Testis (tissue), 3 donors: ENCODE data around the gene THTPA. TPM values are rescaled to one million over a fixed set of nuclear protein-coding genes. Genes with fewer than 3 reads are reported as not detected.

Source experiments
- DNase-seq: peaks from one replicate; pipeline ENCODE4 v3.0.0-alpha.2; 2019
- H3K27ac ChIP-seq, 2 donors: fragments of 200-600 bp; sonication (generic); one replicate each; pipeline ENCODE4 v1.5.1; 2019
- H3K27me3 ChIP-seq: fragments of 200-600 bp; sonication (generic); one replicate; pipeline ENCODE4 v1.5.1; 2019
- H3K36me3 ChIP-seq: fragments of 200-600 bp; sonication (generic); one replicate; pipeline ENCODE4 v1.5.1; 2017; ENCODE audit warnings: low read depth; ENCODE audit errors: missing control alignments
- H3K4me1 ChIP-seq: fragments of 200-600 bp; sonication (generic); one replicate; pipeline ENCODE4 v1.5.1; 2019
- H3K4me3 ChIP-seq, 2 donors: fragments of 200-600 bp; sonication (generic); one replicate each; pipeline ENCODE4 v1.5.1; 2017 to 2019
- H3K9me3 ChIP-seq: fragments of 200-600 bp; sonication (generic); one replicate; pipeline ENCODE4 v1.5.1; 2017
- POLR2A ChIP-seq: fragments of 450-650 bp; IDR thresholded peaks from one replicate; pipeline ENCODE4 v1.6.1; 2017; ENCODE audit warnings: antibody characterized with exemption, mild to moderate bottlenecking, moderate library complexity
- WGBS, 2 donors: methylation state at CpG; one replicate each; pipeline ENCODE4 v1.1.5; 2018; 5-methylcytosine and 5-hydroxymethylcytosine counted together
- intact Hi-C: fragments of 100-400 bp; cut with DNase I; formaldehyde crosslinking; loops from one replicate; pipeline ENCODE4 v1.15.1; 2023; ENCODE audit warnings: low total_unique reads
- polyA plus RNA-seq: library from polyadenylated mRNA; stranded (reverse); fragments of 350-450 nt; fragmentation: Illumina TruSeq; extraction: RNeasy Lipid Tissue Mini Kit (QIAGEN cat#74804); gene quantifications from one replicate; pipeline ENCODE4 v1.2.3, GENCODE V29; 2014; ENCODE audit warnings: low read depth, low replicate concordance; ENCODE audit not compliant: insufficient read depth
- total RNA-seq, 2 donors: library from RNA; depleted of rRNA; stranded (reverse); fragments of >200 nt; gene quantifications; one replicate each; pipeline ENCODE4 v1.2.3, GENCODE V29; 2016
- TF ChIP-seq, protein P1 (sequence below), 3 experiments: fragments of 450-650 bp in 2 of 3; fragments of 200-600 bp in 1 of 3; sonication (generic) in 1 of 3; IDR thresholded peaks; one replicate each; pipeline ENCODE4 v1.5.1; 2016 to 2019; ENCODE audit warnings: antibody characterized with exemption in 3 of 3, mild to moderate bottlenecking in 2 of 3, moderate library complexity in 1 of 3

The THTPA gene
- total and polyA plus RNA-seq, 3 donors from 2014 or later, result 25.1 to 60.3 (median 34.9) TPM

DNA sequence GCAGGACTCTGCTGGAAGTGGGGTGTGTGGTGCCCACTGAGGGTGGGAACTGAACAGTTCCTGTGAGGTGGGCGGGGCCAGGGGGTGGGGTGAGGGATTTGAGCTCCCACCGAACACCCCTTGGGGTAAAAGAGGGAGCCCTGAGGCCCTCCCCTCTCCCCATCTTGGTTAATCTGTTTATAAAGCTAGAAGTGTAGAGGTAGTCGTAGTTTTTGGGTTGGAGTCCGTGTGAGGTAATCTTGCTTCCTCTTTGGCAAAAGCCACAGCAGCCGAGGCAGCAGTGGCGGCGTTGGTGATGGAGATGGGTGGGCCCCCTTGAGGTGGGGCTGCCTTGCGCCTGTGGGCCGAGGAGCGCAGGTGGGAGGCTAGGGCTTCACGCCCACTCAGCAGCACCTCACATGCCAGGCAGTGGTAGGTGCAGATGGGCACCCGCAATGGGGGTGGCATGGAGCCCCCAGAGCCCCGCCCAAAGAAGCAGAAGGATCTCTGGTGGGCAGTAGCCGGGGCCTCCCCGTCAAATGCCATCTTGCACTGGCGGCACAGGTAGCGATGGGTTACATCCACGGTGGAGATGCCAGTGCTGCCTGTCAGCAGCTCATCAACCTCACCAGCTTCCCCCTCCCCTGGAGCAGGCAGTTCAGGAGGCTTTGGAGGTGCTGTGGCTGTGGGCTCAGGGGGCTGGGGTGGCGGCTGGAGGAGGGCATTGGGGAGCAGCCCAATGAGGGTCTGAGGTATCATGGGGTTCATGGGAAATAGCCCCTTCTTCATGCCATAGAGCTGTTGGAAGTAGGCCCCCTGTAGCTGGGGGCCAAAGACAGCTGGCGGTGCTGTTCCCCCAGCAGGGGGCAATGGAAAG is 34.1 kb upstream of the THTPA start:
- no peak overlapping the region for H3K4me3 ChIP-seq
- DNase-seq, result no peak
- no peak overlapping the region for H3K27ac ChIP-seq
- intact Hi-C loops, result no loop called here
- H3K9me3 ChIP-seq, result no peaks in the 10 kb centered on the region
- 82 to 88% methylated on average over 9 to 18 of the region's 20 CpGs for WGBS, 2 donors
- H3K36me3 ChIP-seq, result no peaks in the 10 kb centered on the region
- no peaks in the 10 kb centered on the region for H3K27me3 ChIP-seq
- TF ChIP-seq POLR2A, result no peak
- TF ChIP-seq, protein P1, sequence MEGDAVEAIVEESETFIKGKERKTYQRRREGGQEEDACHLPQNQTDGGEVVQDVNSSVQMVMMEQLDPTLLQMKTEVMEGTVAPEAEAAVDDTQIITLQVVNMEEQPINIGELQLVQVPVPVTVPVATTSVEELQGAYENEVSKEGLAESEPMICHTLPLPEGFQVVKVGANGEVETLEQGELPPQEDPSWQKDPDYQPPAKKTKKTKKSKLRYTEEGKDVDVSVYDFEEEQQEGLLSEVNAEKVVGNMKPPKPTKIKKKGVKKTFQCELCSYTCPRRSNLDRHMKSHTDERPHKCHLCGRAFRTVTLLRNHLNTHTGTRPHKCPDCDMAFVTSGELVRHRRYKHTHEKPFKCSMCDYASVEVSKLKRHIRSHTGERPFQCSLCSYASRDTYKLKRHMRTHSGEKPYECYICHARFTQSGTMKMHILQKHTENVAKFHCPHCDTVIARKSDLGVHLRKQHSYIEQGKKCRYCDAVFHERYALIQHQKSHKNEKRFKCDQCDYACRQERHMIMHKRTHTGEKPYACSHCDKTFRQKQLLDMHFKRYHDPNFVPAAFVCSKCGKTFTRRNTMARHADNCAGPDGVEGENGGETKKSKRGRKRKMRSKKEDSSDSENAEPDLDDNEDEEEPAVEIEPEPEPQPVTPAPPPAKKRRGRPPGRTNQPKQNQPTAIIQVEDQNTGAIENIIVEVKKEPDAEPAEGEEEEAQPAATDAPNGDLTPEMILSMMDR (IDR thresholded peaks at IDR 0.05), result no peak
- H3K4me1 ChIP-seq, result no peaks in the 10 kb centered on the region

DNA sequence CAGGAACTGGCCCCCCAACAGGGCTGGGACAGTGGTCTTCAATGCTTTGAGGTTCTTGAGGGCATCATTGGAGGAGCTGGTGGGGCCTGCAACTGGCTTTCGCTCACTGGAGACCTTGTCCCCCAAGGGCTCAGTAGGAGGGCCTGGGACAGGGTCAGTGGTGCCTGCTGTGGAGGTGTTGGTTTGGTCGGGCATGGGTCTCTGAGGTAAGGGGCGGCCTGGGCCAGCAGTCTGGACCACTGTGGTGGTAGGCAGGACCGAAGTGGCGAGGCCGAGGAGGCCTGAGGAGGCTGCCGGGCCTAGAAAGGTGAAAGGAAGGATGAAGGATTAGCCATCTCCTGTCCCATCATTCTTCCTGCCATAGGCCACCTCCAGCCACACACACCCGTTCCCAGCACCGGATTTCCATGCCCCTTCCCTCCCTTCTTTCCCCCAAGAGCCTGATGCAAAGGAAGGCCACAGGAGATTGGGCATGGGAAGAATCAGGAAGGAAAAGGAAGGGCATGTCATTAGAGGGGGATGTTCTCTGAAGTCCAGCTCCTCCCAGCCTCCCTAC is 33.4 kb upstream of the THTPA start:
- Histone ChIP-seq H3K36me3 (no peaks in the 10 kb centered on the region), H3K27me3 (no peaks in the 10 kb centered on the region), H3K4me1 (no peaks in the 10 kb centered on the region), H3K9me3 (no peaks in the 10 kb centered on the region), H3K27ac (no peak overlapping the region), H3K4me3 (no peak overlapping the region)
- WGBS, 2 donors, result 89 to 93% methylated on average over 8 to 9 of the region's 9 CpGs
- TF ChIP-seq, protein P1 (IDR thresholded peaks at IDR 0.05), result no peak
- no peak for TF ChIP-seq POLR2A
- DNase-seq, result no peak
- intact Hi-C loops, result no loop called here

DNA sequence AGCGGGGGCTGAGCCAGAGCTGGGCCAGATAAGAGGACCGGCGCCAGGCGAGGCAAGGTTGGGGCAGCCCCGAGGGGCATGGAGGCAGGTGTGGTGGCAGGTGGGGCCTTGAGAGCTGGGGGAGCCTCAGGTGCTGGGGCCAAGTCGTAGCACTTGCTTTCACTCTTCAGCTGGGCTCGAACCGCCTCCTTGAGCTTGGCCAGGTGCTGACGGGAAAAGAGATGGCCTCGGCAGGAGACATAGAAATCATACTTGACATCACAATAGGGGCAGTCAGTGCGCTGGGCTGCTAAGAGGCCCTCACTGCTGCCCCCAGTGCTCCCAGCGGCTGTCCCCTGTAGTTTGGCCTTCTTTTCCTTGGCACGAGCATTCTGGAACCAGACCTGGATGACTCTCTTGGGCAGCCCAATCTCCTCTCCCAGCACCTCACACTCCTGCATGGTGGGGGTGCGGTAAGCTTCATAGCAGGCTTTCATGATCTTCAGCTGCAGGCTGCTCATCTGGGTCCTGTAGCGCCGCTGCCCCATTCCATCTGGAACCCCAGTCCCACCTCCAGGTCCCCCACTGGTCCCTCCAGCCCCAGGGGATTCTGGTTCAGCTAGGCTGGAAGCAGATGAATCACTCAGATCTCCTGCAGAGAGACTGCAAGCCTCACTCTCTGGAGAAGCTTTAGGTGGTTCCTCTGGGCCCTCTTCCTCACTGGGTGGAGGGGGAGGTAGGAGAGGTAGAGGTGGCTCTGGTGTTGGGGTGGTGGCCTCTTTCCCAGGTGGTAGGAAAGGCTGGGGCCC is 32.6 kb upstream of the THTPA start:
- DNase-seq, result no peak
- no peaks in the 10 kb centered on the region for H3K4me1 ChIP-seq
- 89 to 90% methylated on average over 13 to 16 of the region's 16 CpGs for WGBS, 2 donors
- TF ChIP-seq, protein P1 (IDR thresholded peaks at IDR 0.05), result no peak
- TF ChIP-seq POLR2A, result no peak
- no peaks in the 10 kb centered on the region for H3K9me3 ChIP-seq
- H3K36me3 ChIP-seq, result no peaks in the 10 kb centered on the region
- no peak overlapping the region for H3K4me3 ChIP-seq
- no peak overlapping the region for H3K27ac ChIP-seq
- intact Hi-C loops, result no loop called here
- H3K27me3 ChIP-seq, result no peaks in the 10 kb centered on the region

DNA sequence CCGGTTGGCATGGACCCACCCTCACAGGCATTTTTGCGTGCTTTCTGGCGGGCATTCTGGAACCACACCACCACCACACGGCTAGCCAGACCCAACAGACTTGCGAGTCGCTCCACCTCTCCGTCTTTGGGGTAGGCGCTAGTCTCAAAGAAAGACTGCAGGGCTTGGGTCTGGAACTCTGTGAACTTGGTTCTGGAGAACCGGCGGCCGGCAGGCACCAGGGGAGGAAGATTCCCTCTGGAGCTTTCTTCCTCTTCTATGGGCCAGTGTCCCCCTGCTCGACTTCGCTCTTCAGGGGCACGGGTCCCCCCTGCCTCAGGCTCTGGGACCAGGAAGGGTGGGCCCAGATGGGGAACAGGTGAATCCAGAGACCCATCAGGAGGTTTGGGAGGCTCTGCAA is 31.1 kb upstream of the THTPA start:
- H3K4me1 ChIP-seq, result no peaks in the 10 kb centered on the region
- no peak for DNase-seq

More for the DNA sequence above, 31.1 kb upstream of the THTPA start:
- H3K36me3 ChIP-seq, result no peaks in the 10 kb centered on the region
- H3K27ac ChIP-seq, result no peak overlapping the region
- TF ChIP-seq, protein P1 (IDR thresholded peaks at IDR 0.05), result no peak
- TF ChIP-seq POLR2A, result no peak
- no peaks in the 10 kb centered on the region for H3K27me3 ChIP-seq
- H3K9me3 ChIP-seq, result no peaks in the 10 kb centered on the region
- H3K4me3 ChIP-seq, result no peak overlapping the region
- 93 to 96% methylated on average over 11 to 14 of the region's 14 CpGs for WGBS, 2 donors
- intact Hi-C loops, result no loop called here
